Smooth muscle cell of the brain vasculature (primary cell): ENCODE data around the gene SSC5D.
"Not testable (repeated sequence)": the region's sequence is repeated elsewhere in the genome, so short reads cannot be mapped to it uniquely, and the experiment has no call there.

ENCODE experiments used
- DNase-seq: peaks from one replicate; pipeline ENCODE4 v3.0.0-alpha.2; 2012; ENCODE audit warnings: low read depth, low spot score

Gene SSC5D

DNA sequence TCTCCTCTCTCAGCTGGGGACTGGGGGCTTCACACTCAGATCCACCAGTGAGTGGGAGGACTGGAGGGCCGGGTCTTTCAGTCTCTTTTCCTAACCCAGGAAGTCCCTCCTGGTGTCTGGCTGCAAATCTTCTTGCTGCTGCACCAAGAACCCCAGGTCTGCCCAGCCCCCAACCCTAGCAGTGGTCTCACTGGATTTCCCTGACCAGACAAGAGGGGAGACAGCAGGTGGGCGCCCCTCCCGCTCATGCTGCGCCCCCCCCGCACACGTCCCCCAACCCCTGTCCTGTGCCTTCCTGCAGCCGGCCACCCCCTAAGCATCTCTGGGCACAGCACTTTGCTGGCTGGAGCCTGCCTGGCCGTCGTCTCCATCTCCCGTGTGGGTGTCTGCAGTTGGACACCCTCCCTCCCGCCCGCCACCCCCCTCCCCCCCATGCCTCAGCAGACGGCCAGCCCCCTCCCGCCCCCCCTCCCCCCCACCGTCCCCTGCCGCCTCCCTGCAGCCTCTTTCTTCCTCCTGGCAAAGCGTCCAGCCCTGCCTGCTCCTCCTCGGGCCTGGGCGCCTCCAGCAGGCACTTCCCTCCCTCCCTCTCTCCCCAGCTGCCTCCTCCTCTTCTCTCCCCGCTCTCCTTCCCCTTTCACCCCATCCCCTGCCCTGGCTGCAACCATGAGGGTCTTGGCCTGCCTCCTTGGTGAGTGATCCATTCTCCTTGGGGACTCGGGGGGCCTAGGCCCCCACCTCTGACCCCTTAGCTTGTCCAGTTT lies at the start of gene SSC5D:
Gene SSC5D (plus strand): TSS at position 513 of the 764 bp plus-strand sequence. CDS start 154 bp downstream, at position 667.
- DNase-seq, result no peak

DNA sequence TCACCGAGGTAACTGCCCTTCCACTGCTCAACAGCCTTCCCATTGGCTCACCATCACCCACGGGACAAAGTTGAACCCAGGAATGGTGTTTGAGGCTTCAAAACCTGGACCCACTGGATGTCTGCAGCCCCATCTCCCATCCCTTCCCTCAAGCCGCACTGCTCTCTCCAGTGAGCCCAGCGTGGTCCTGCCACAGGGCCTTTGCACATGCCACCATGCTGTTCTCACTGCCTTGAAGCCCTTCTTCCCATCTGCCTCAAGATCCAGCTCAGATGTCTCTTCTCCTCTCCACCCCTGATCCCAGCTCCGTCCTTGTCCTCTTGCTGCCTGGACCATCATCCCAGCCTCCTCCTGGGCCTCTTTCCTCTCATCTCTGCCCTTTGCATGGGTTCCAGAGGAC lies 49.2 kb upstream of the SSC5D start:
- DNase-seq, result no peak

DNA sequence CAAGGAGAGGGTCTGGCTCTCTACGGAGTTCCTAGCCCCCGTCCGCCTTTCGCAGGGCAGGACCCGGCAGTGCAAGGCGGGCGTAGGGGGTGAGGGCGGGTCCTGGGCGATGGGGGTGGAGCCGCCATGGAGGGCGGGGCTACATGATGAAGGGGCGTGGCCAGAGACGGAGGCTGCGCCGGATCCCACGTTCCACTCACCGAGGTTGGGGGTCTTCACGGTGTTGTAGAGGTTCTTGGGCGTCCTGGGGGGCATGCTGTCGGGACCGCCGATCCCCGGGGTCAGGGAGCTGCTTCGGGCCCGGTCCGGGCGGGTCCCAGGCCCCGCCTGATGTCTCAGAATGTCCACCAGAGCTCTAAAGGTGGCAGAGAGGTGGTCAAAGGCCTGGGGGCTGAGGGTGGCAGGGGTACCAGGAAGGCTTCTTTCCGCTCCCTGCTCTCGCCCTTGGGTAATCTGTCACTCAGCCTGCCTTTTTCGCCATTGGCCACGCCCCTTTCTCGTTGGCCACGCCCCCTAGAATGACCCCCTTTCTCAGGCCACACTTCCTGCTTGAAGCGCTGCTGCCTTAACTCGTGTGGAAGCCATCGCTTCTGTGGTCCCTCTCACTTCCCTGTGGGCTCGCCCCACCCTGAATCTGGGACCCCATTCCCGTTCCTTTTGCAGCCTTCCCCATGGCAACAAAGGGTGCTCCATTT lies 47.7 kb upstream of the SSC5D start:
- DNase-seq, result no peak

DNA sequence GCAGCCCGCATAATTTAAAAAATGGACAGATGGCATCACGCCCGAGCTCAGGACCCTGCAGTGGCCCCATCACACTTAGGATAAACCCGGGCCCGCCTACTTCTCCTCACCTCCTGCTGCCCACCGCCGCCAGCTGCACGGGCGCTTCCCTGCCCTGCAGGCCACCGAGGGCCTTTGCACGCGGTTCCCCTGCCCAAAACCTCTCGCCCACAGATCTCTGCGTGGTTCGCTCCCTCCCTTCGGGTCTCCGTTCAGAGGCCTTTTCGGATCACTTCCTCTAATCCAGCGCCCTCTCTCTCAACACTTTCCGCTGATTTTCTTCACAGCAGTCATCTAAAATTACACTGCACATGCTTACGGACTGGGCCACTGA lies 46.9 kb upstream of the SSC5D start:
- DNase-seq, result no peak

DNA sequence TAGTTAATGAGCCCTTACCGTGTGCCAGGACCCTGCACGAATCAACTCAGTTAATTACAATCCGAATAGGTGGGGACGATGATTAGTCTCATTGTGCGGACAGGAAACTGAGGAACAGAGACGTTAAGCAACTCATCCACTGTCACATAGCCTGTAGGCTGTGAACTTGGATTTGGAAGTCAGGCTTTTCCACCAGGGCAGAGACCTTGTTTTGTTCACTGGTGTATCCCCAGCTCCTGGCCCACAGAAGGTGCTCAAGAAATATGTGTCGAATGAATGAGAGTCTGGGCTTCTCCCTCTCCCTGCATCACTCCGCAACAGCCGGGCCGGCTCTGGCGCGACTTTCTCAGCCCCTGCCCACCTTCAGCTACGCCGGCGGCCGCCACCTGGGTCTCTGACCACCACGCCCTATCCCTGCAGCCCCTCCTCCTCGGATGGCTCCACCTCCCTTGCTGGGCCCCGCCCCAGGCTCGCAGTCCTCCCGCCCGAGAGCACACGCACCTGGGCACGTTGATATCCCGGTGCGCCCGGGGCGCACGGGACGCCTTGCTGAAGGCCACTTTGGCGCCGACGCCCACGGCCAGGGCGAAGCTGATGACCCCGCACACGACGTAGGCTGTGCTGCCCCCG lies 46.4 kb upstream of the SSC5D start:
- no peak for DNase-seq

DNA sequence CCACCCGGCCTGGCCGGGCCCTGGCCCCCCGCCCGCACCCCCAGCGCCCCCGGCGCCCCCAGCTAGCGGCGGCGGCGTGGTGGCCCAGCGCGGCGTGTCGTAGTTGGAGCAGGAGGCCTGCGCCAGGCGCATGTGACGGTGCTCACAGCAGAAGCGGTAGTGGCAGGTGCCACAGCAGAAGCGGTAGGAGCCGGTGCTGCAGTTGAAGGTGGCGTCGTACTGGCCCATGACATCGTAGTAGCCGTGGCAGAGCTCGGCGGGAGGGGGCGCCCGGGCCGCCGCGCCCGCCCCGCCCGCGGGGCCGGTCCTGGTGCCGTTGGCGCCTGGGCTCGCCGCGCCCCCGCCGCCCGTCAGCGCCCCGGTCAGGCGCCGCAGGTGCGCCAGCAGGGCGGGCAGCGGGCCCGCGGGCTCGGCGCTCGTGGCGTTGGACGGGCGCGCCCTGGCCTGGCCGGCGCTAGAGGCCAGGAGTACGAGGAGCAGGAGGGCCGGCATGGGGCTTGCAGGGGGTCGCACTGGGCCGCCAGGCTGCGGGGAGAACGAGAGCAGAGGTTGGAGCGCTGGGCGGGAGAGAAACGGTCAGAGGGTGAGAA lies 45.8 kb upstream of the SSC5D start:
- no peak for DNase-seq

DNA sequence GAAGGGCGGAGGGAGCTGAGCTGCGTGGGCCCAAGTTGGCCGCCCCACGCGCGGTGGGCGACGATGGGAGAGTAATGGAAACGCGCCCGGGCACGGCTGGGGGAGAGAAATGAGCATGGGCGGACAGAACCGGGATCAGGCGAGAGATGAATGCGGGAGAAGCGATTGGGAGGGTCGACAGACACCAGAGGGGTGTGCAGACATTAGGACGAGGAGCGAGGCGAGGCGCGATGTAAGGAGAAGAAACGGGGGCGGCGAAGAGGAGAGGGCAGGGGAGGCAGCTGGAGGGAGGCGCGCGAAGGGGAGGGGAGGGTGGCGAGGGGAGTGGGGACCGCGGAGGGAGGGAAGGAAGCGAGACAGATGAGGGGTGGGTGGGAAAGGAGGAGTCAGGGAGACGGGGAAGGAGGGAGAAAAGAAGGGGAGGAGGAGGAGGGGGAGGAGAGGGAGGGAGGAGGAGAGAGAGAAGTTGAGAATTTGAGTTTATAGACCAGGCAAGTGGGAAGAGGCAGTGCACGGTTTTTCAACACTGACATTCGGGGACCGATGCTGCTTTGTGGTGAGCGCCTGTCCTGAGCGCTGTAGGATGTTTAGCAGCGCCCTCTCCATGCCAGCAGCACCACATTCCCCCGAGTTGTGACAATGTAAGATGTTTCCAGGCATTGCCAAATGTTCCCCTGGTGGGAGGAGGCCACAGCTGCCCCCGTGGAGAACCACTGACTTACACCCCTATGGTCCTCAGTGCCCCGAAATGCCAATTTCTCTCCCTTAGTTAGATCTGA lies 45.0 kb upstream of the SSC5D start, which contains the start of gene SHISA7:
Gene SHISA7 (minus strand): TSS at position 256 of the 779 bp plus-strand sequence. CDS start 437 bp downstream, outside the sequence.
- DNase-seq, result no peak

DNA sequence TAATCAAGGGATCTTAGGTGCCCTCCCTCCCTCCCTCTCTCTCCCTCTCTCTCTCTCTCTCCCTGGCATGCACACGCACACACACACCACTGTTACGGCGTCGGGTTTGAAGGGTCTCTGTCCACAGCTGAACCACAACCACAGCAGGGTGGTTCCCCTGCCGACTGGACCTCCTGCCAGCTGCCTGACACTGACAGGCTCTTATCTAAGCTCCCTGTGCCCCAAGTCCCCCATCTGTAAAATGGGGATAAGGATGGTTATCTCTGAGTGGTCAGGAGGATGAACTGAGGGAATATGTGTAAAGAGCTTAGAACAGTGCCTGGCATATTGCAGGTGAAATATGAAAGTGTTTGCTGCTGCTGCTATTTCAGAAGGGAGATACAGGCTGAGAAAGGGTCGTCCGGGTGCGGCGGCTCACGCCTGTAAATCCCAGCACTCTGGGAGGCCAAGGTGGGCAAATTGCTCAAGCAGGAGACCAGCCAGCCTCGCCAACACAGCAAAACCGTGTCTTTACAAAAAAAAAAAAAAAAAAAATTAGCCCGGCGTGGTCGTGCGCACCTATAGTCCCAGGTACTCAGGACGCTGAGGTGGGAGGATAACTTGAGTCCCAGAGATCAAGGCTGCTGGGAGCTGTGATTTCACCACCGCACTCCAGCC lies 44.3 kb upstream of the SSC5D start:
- DNase-seq, result no peak

DNA sequence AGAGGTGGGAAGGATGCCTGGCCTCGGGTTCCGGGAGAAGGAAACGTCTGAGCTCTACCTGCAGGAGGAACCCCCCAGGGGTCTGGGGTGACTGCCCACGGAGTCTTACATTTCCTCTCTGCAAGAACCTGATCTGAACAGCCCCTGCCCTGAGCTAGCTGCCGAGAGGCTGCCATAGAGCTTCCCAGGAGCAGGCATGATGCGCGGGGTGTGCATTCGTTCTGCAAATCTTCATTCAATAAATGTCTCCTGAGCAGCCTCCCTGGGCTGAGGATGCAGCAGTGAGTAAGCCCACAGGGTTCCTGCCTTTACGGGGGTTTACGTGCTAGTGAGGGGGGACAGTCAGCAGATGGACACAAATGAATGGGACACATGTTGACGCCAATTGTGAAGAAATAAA lies 43.6 kb upstream of the SSC5D start:
- no peak for DNase-seq

DNA sequence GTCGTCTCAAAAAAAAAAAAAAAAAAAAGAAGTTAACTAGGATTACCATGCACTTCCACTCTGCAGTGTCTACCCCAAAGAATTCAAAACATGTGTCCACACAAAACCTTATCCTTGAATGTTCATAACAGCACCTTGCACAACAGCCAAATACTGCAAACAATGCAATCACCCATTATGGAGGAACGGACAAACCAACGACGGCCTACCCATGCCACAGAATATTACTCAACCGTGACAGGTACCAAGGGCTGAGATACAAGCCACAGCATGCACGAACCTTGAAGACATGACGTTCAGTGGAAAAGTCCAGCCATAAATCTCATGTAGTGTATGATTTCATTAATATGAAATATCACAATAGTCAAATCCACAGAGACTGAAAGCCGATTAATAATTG lies 42.2 kb upstream of the SSC5D start:
- no peak for DNase-seq

DNA sequence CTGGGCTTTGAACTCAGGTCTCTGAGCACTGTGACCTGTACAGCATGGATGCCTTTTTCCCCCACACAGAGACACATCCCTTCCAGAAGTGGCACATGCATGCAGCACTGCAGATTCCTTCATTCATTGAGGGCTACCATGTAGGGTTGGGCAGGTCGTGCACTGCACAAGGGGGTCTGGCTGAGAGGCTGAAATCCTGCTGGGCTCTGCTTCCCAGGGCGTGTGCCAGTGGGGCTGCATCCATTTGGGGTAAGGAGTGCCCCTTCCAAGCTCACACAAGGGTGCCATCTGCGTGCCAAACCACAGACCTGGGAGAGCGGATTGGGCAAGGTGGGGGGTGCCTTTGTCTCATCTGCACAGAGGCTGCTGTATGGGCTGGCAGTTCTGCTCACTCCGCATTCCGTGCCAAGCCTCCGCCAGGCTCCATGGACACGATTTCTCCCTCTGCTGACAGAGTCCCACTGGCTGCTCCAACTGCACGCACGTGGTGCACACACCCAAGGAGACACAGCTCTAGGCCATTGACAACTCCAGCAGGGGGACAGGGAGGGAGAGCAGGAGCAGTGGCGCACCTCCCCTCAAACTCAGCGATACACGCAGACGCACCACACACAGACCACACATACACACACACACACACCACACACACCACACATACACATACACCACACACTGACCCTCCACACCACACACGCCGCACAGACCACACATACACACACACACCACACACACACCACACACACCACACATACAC lies 40.6 kb upstream of the SSC5D start:
- no peak for DNase-seq

DNA sequence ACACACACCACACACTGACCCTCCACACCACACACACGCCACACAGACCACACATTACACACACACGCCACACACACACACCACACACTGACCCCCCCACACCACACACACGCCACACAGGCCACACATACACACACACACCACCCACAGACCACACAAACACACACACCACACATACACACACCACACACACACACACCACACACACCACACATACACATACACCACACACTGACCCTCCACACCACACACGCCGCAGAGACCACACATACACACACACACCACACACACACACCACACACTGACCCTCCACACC lies 40.1 kb upstream of the SSC5D start:
- DNase-seq, result not testable (repeated sequence)

DNA sequence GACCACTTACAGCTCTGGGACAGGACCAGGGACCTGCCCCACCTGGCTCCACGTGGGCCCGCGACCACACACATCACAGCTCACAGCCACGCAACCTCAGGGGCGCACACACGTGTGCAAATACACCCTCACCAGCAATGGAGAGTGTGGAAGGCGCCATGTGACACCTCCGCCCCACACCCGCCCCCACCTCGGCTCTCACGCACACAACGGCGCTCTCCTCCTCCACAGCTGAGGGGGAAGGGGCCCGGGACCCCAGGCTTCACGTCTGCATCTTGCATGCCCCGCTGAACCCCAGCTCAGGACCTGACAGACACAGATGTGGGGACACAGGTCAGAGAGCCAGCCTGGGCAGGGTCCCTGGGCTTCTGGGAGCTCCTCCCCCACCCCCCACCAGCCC lies 38.8 kb upstream of the SSC5D start:
- DNase-seq, result no peak

DNA sequence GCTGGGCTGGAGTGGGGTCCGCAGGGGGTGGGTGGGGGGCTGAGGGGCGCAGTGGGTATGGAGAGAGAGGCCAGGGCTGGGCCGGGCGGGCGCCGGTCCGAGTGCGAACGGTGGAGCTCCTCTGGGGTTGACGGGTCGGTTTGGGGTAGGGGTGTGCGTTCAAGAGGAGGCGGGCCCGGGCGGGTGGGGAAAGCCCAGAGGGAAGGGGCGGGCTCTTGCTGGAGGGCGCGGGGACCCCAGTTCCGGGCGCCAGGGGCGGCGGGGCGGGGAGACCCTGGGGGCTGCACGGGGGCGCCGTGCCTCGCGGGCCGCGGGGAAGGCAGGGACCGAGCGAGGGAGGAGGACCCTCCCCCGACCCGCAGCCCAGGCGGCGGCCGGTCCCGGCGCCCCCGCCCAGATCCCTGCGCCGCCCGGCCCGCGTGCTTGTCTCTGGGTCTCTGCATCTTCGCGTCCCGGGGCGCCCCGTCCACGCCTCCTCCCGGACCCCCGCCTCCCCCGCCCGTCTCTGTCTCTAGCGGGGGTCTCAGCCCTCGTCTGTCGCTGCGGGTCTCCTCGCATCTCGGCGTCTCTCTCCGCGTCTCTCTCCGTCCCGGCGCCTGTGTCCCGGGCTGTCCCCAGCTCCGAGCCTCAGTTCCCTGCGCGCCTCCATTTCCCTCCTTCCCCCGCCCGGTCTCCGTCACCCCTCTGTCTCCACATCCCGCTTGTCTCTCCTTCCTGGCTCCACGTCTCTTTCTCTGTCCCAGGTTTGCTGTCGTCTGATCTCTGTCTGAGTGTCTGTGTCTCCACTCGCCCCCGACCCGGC lies 36.9 kb upstream of the SSC5D start:
- no peak for DNase-seq

DNA sequence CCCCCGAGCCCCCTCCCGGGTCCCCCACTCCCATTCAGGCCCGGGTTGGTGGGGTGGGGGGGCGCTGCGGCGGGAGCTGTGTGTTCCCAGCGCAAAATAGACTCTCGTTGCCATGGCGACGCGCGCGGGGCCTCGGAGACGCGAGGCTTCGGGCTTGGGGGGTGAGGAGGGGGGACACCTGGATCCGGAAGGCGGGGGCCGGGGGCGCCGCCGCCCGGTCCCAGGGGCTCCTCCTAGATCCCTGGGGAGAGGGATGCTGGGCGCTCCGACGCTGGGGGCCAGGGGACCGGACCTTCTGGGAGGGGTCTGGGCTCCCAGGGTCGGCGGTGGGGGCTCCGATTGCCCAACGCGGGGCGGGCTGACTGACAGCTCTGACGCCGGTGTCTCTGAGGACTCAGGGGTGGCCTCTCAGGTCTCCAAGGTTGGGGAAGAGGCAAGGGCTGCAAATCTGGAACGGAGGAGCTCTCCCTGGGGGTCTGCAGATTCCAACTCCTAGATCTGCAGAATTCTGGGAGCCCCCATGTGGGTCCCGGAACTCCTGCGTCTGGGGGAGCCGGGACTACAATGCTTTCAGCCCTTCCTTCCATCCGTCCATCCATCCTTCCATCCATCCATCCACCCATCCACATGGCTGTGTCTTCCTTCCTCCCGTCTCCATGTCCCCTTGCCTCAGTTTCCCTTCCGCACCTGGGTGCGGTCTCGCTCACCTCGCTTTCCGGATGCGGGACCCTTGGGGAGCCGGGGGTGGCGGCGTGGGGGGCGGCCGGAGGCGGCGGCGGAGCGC lies 36.1 kb upstream of the SSC5D start:
- no peak for DNase-seq

DNA sequence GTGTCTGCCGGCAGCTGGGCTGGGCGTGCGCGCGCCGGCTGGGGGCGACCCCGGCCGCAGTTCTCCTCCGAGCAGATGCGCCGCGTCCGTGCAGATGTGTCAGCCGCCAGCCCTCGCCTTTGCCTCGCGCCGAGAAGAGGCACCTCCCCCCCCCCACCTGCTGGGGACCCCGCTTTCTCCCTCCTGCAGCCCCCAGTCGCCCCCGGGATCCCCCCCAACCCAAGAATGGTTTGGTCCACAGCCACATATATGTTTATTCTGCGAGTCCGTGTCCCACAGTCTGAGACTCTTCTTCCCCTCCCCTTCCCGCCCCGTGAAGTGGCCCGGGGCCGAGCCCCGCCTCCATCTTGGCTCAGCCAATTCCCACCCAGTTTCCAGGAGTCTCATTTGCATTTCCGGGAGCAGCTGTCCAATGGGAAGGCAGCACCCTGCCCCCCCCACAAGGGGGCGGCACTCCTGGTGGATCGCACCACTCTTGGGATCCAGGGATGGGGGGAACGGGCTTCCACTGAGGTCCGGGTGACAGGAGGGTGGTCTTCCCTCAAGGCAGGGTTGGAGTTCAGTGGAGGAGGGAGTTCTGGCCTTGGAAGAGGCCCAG lies 35.4 kb upstream of the SSC5D start:
- peak; percentile 61 for DNase-seq

DNA sequence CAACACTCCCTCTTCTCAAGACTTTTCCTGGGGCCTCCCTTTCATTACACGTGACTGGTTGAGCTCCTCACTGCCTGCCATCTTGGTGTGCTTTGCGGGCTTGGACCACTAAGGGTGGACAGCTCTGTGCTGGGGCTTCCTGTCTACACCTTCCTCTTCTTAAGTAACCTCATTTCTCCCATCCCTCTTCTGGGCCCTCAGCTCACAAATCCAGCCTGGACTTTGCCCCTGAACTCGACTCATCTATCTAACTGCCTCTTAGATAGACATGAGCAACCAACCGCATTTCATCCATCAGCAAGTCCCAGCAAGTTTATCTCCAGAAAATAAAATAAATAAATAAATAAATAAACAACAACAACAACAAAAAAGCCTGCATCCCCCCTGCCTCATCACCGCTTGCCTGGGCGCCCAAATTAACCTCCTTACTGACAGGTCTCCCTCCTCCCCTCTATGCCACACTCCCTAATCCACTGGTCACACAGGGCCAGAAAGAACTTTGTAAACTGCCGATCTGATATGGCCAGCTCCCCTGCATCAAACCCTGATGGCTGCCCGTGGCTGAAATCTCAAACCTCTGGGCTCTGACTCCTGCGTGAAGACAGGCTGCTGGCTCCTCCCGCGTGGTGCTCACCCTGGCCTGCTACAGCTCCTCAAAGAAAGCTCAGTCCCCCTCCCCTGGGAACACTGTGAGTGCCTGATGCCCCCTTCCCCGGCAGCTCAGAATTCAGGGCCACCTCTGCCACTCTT lies 34.5 kb upstream of the SSC5D start:
- DNase-seq, result no peak

DNA sequence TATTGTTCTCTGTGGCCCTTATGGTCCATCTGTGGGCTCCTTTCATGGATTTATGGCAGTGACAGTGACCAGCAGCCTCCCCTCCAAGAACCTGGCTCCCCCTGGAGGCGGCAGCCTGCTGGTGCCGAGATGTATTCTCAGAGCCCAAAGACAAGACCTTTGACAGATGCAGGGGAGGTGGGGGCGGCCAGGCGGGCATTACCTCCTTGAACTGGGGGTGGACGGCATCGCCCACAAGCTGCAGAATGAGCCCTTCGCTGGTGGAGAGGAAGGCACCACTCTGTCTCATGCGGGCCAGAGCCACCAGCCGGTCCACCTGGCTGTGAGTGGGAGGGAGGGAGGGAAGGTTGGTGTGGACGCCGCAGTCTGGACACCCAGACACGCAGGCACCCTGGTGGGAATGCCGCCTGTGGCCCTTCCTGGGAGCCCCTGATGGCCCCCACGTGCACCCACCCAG lies 33.4 kb upstream of the SSC5D start:
- DNase-seq, result no peak
